ENCODE results near the gene APCDD1. TPM values are rescaled to one million over a fixed set of nuclear protein-coding genes. Genes with fewer than 3 reads are reported as not detected.

APCDD1 gene
- total RNA-seq, 4 donors from 2014 or later = 30.7 to 51.8 (median 43.4) TPM

- intact Hi-C loops (cut with DNase I) = no loop called here
- 97% methylated on average over 21 of the region's 23 CpGs for WGBS
- Histone ChIP-seq H3K36me3 (no peaks in the 10 kb centered on the region), H3K4me1 (no peaks in the 10 kb centered on the region), H3K27ac (replicated peaks in 1 of 4) (no peak overlapping the region), H3K27me3 (no peaks in the 10 kb centered on the region), H3K4me3 (no peak overlapping the region), H3K9me3 (no peaks in the 10 kb centered on the region)
- TF ChIP-seq CTCF (IDR thresholded peaks at IDR 0.05) = no peak
- no peak for TF ChIP-seq POLR2AphosphoS5 (IDR thresholded peaks at IDR 0.05)
- TF ChIP-seq POLR2A (IDR thresholded peaks at IDR 0.05; ENCODE audit: low read depth) = no peak
- no peak for TF ChIP-seq EP300 (IDR thresholded peaks at IDR 0.05)
- no peak for DNase-seq (ENCODE audit: extremely low spot score)
Measured at GRCh38 chr18:10414293-10414842, 40.1 kb upstream of the APCDD1 start.

GRCh38 chr18:10416065-10416464 lies 38.4 kb upstream of the APCDD1 start:
- 74% methylated on average over 9 of the region's 9 CpGs for WGBS
- DNase-seq (ENCODE audit: extremely low spot score) = peak; percentile 55
- Histone ChIP-seq H3K4me1 (no peaks in the 10 kb centered on the region), H3K36me3 (no peaks in the 10 kb centered on the region), H3K27ac (replicated peaks in 1 of 4) (no peak overlapping the region), H3K4me3 (no peak overlapping the region), H3K27me3 (no peaks in the 10 kb centered on the region), H3K9me3 (peaks cover 0 to 3% (median 0%) of the 10 kb centered on the region in 4 donors)
- no peak for TF ChIP-seq POLR2A (IDR thresholded peaks at IDR 0.05; ENCODE audit: low read depth)
- TF ChIP-seq CTCF (IDR thresholded peaks at IDR 0.05) = no peak
- no peak for TF ChIP-seq POLR2AphosphoS5 (IDR thresholded peaks at IDR 0.05)
- TF ChIP-seq EP300 (IDR thresholded peaks at IDR 0.05) = no peak
- intact Hi-C loops (cut with DNase I) = no loop called here

- Histone ChIP-seq H3K9me3 (peaks cover 0 to 3% (median 0%) of the 10 kb centered on the region in 4 donors), H3K36me3 (no peaks in the 10 kb centered on the region), H3K4me3 (no peak overlapping the region), H3K4me1 (no peaks in the 10 kb centered on the region), H3K27ac (replicated peaks in 1 of 4) (no peak overlapping the region), H3K27me3 (no peaks in the 10 kb centered on the region)
- 96% methylated on average over 2 of the region's 3 CpGs for WGBS
- TF ChIP-seq POLR2AphosphoS5 (IDR thresholded peaks at IDR 0.05) (no peak), CTCF (IDR thresholded peaks at IDR 0.05) (no peak), POLR2A (IDR thresholded peaks at IDR 0.05; ENCODE audit: low read depth) (no peak), EP300 (IDR thresholded peaks at IDR 0.05) (no peak)
- DNase-seq (ENCODE audit: extremely low spot score) = peak; percentile 86
- intact Hi-C loops (cut with DNase I) = no loop called here
Measured at GRCh38 chr18:10417191-10417590, 37.2 kb upstream of the APCDD1 start.

GRCh38 chr18:10417664-10418063 lies 36.8 kb upstream of the APCDD1 start:
- H3K27ac ChIP-seq (replicated peaks in 1 of 4) = no peak overlapping the region
- H3K4me3 ChIP-seq = no peak overlapping the region
- no peaks in the 10 kb centered on the region for H3K36me3 ChIP-seq
- peak; percentile 91 for DNase-seq (ENCODE audit: extremely low spot score)
- H3K9me3 ChIP-seq = peaks cover 0 to 3% (median 0%) of the 10 kb centered on the region in 4 donors
- peaks cover 0 to 2% (median 0%) of the 10 kb centered on the region in 4 donors for H3K27me3 ChIP-seq
- TF ChIP-seq POLR2A (IDR thresholded peaks at IDR 0.05; ENCODE audit: low read depth) (no peak), POLR2AphosphoS5 (IDR thresholded peaks at IDR 0.05) (no peak), EP300 (IDR thresholded peaks at IDR 0.05) (no peak), CTCF (IDR thresholded peaks at IDR 0.05) (no peak)
- peaks cover 1 to 3% (median 2%) of the 10 kb centered on the region in 4 donors for H3K4me1 ChIP-seq
- intact Hi-C loops (cut with DNase I) = no loop called here

- intact Hi-C loops (cut with DNase I) = no loop called here
- no peak for TF ChIP-seq POLR2AphosphoS5 (IDR thresholded peaks at IDR 0.05)
- TF ChIP-seq EP300 (IDR thresholded peaks at IDR 0.05) = no peak
- no peak for TF ChIP-seq POLR2A (IDR thresholded peaks at IDR 0.05; ENCODE audit: low read depth)
- Histone ChIP-seq H3K9me3 (peaks cover 0 to 3% (median 0%) of the 10 kb centered on the region in 4 donors), H3K4me3 (no peak overlapping the region), H3K4me1 (peaks cover 4 to 6% (median 5%) of the 10 kb centered on the region in 4 donors), H3K36me3 (no peaks in the 10 kb centered on the region), H3K27ac (replicated peaks in 1 of 4) (no peak overlapping the region), H3K27me3 (peaks cover 0 to 13% (median 0%) of the 10 kb centered on the region in 4 donors)
- DNase-seq (ENCODE audit: extremely low spot score) = no peak
Measured at GRCh38 chr18:10418836-10419235, 35.6 kb upstream of the APCDD1 start.
